HK-2 (cell line): ENCODE results near the gene L1CAM.

Experiments
- DNase-seq: peaks from one replicate; pipeline ENCODE4 v3.0.0-alpha.2; 2018; ENCODE audit not compliant: unreplicated experiment

L1CAM gene

GRCh38 chrX:153878345-153878744, 7.6 kb downstream of the L1CAM start:
- no peak for DNase-seq

DNA sequence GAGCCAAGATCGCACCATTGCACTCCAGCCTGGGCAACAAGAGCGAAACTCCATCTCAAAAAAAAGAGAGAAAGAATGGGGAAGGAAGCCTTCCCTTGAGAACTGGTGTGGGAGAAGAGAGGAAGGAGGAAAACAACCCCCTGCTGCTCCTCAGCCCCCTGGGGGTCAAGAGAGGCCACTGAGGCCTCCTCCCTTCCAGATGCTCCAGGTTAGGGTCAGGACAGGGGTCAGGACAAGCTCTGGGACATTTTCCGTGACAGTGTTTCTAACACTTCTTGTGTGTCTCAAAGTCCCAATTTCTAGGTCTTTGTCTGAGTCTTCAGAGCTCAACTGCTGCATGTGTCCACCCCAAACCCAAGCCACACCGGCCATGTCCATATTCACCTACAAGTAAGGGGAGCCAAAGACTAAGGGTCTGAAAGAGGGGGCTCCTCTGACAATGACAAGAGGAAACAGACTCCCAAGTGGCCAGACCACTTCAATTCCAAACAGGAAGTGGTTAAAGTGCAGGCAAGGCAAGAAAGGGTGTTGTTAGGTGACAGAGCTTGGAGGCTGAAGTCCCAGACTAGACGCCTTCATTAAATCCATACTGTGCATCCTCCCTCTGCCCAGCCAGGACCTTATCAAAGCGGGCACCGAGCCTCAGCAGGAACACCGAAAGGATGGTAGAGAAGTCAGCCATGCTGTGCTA, 8.3 kb downstream of the L1CAM start:
- DNase-seq, result no peak

- DNase-seq, result no peak
Measured at GRCh38 chrX:153876112-153876491, 9.9 kb downstream of the L1CAM start.

DNA sequence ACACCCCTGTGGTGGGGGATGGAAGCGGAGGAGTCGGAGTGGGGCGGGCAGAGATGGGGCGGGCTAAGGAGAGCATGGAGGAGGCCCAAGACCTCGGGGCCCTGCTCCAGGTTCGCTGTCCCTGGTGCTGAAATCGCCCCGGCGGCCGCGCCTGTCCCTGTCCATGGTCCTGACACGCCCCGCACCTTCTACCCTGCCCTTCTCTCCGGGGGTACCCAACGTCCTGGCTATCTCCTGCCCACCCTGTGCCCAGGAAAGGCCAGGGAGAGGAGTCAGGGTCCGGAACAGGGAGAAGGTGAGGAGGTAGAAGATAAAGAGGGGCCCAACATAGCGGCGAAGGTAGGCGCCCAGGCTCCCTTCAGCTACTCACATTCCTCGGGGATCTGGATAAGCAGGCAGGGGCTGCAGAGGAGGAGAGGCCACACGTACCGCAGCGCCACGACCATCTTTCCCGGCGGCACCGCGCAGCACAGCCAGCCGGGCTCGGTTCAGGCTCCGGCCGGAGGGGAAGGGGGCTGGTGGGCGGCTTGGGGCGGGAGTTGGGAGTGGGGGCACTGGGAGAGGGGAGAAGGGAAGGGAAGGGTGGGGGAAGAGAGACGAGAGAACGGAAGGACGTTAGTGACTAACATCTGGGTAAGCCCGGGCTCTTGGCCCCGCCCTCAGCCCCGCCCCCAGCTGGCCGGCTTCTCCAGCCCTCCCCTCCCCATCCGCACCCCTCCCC, 10.4 kb downstream of the L1CAM start:
- peak; percentile 62 for DNase-seq

DNA sequence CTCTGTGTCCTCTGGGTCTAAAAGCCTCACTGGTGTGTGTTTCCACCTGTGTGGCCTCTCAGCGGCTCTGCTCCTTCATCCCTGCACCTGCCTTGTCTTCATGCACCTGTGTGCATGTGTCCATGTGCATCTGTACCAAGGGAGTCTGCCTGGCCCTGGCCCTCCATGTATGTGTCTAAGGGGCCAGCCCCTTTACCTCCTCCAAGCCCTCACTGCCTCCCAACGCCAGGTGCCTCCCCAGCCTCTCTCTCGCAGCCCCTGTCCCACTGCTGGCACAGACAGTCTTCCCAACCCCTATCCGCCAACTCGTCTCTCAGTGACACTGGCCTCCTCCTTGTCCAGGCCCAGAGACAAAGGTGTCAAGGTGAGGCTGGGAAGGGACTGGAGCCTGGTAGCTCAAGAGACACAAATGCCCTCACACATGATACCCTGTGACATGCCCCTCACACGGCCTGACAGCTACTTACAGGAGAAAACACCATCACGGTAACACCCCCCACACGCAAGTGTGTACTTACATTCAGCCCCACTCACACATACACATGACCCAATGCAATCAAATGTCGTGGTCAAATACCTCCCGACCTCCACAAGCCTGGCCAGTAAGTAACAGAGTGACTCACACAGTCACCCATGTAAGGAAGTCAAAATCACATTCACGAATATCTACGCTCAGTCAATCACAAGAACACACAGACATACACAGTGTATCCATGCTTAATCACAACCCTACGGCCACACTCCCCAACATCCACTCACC, 11.4 kb downstream of the L1CAM start:
- no peak for DNase-seq

DNA sequence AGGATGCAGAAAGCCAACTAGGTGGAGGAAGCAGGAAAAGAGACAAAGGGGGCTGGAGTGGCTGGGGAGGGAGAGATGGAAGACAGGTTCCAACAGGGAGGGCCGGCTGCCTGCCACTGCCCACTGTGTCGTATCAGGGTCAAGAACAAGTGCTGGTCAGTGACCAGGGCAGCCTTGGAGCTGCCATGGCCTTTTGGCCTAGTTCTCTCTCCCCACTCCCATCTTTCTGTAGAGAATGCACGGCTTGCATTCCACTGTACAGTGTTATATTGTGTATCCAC, 11.9 kb downstream of the L1CAM start:
- no peak for DNase-seq

DNA sequence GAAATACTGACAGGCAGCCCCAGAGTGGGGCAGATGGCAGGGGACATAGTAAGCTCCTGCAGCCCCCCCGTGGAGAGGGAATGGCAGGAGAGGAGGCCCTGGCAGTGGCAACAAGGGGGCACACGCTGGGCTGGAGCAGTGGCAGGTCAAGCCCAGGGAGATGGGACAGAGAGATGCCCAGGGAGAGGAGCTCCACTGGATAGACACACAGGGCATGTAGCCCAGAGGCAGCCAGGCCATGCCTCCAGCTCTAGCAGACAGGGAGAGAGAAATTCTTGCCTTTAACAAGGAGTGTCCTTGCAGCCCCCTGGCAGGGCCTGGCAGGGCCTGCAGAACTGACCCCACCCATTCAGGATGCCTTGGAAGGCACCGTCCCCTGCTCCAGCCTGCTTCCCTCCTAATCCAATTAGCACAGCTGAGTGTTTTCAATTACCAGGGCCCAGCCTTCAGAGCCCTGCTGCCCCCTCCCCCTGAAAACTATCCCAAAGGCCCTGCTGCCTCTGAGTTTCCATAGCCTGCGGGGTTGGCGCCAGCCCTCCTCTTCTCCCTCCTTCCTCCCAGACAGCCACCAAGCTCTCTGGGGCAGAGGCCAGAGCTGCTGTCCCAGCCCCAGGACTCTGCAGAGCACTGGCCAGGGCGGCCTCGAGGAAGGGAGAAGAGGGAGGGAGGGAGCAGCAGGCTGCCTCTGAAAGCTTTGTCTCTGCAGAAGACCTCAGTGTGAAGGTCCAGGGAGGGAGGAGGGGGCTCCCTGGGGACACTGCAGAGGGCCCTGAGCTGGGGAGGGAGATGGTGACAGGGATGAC, 12.5 kb downstream of the L1CAM start:
- DNase-seq, result no peak

DNA sequence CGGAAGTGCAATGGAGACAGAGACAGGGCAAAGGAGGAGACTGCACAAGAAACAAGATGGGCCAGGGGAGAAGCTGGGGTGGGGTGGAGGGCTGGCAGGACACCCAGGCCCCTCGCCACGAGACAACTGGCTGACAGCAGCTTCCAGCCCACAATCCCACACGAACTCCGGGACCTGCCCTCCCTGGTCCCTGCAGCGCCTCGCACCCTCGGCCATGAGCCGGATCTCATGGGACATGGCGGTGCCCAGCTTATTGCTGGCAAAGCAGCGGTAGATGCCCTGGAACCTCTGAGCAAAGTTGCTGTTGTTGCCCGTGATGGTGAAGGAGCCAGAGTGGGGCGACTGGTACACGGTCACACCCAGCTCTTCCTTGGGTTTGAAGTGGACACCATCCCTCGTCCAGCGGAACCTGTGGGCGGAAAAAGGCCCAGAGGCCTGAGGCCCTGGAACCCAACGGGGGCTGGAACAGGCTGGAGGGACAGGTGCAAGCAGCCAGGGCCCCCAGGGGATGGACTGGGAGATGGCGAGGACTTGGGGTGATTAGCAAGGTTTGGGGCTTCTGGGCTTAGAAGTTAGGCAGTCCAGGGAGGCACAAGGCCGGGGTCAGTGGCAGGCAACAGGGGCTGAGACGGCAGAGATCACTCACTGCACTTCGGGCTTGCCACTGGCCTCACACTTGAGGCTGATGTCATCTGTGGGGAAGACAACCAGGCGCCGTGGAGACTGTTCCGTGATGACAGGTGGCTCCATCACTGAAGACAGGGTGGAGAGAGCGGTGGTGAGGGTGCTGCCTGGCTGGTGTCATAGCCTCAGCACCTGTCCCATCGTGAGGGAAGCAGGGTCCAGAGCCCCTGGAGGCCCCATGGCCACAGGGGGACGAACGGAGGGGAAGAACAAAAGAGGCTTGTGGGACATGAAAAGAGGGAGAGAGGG, 13.8 kb downstream of the L1CAM start:
- DNase-seq, result no peak

GRCh38 chrX:153871451-153871850, 14.5 kb downstream of the L1CAM start:
- DNase-seq, result no peak

DNA sequence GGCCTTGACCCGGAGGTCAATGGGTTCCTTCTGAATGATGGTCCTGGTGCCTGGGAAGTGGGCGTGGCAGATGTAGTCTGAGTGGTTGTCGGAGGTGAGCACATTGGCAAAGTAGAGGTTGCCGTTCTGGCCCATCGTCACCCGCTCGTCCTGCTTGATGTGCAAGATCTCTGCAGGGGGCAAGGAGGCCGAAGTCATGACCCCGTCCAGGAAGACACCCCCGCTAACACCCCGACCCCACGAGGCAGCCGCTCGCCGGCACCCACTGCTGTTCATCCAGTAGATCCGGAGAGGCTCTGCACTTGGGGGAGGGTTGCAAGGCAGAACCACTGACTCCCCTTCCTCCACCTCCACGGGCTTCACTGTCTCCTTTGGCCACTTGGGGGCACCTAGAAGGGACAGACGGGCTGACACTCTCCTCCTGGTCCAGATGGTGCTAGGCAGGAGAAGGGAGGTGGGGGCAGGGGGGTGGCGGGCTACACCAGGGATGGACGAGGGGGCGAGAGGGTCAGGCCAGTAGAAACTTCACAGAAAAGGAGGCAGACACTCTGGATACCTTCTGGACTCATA, 15.1 kb downstream of the L1CAM start:
- DNase-seq, result no peak

DNA sequence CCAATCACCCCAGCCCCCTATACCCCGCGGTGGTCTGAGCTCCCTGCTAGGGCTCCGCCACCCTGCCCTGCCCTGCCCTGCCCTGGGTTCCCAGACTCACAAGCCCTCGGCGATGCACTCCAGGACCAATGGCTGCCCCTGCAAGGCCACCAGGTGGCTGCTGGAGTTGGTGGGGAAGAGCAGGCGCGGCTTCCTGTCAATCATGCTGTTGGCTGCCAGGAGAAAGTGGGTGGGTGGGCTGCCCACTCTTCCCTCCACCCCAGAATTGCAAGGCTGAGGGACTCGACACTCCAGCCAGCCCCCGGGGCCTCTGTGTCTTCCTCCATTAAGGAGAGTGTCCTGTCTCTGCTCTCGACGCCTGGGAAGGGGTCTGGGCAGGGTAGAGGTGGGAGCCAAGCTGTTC, 15.7 kb downstream of the L1CAM start:
- DNase-seq, result no peak

DNA sequence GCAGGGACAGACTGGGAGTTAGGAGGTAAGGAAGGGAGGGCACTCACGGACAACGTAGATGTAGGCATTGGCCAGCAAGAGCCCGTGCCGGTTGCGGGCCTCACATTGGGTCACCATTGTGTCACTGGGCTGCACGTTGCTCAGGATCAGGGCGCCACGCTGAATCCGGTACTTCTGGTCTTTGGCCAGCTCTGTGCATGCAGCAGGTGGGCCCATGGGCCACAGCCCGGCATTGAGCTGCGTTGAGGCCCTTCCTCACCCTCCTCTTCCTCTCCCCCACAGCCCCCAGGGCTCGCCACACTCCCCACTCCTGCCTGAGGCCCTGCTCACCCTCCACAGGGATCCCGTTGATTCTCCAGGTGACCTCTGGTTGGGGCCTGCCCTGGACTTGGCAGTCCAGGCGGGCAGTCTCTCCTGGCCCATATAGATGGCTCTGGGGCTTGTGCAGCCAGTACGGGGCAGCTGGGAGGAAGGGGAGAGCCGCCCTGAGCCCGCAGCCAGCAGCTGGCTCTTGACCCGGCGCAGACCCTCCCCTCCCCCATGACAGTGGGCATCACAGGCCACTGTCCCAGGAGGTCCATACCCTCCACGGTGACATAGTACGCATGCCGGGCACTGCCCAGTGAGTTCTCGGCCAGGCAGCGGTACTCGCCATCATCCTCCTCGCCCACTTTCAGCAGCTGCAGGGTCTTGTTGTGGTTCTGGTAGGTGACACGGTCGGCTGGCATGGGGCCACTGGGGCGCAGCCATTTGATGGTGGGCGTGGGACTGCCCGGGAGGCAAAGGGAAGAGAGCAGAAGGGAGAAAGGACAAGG, 16.3 kb downstream of the L1CAM start:
- no peak for DNase-seq

- DNase-seq, result no peak
Measured at GRCh38 chrX:153868576-153869472, 17.1 kb downstream of the L1CAM start.

DNA sequence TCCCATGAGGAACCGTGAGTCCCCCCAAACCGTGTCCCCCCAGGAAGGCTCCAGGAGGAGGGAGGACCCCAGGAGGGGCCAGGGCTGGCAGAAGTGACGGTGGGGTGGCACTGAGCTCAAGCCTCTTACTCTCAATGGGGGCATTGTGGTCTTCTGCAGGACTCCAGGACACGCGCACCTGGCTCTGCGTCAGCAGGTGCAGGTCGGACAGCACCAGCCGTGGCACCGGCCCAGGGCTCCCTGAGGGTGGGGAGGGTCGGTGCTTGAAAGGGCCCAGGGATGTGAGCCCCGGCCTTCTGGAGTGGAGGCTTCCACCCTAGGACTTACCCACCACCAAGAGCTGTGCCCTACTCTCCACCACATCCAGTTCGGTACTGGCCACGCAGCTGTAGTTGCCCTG, 18.3 kb downstream of the L1CAM start:
- DNase-seq, result no peak

DNA sequence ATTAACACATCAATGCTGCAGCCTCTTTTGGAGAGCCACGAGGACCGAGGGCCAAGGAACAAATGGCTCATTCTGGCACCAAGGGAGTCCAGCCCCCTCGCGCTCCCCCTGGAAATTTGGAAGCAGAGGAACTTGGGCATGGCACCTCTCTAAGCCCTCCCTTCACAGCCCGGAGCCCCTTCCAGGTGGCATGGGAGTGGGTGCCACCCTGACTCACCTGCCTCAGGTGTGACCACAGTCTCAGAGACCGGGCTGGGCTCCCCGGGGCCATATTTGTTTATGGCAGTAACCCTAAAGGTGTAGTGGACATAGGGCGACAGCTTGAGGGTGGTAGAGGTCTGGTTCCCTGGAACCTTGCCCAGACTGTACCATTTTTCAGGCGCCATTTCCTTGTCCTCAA, 18.8 kb downstream of the L1CAM start:
- no peak for DNase-seq

- no peak for DNase-seq
Measured at GRCh38 chrX:153866302-153867019, 19.5 kb downstream of the L1CAM start.

- DNase-seq, result no peak
Measured at GRCh38 chrX:153865685-153866084, 20.3 kb downstream of the L1CAM start.

GRCh38 chrX:153865321-153865580, 20.7 kb downstream of the L1CAM start:
- no peak for DNase-seq
